Liver (tissue), 3 donors: ENCODE results near the gene CGNL1.

Experiments
- CTCF ChIP-seq: fragments of 150-350 bp; IDR thresholded peaks from 2 replicates; pipeline ENCODE4 v1.5.1; 2017; ENCODE audit warnings: improper control_type of control experiment, low read depth, low read length; ENCODE audit not compliant: missing input control
- EGR1 ChIP-seq, 2 donors: IDR thresholded peaks; 2 replicates each; pipeline ENCODE4 v1.6.1; 2016 to 2018; ENCODE audit warnings: antibody characterized with exemption in 2 of 2, low read depth in 2 of 2
- GABPA ChIP-seq, 2 donors: IDR thresholded peaks in 1 of 2; conservative IDR thresholded peaks in 1 of 2; 2 replicates each; pipeline ENCODE4 v1.6.1; 2016; ENCODE audit warnings: antibody characterized with exemption in 2 of 2, mild to moderate bottlenecking in 1 of 2, moderate library complexity in 1 of 2
- HNF4A ChIP-seq, 2 donors: conservative IDR thresholded peaks; 2 replicates each; pipeline ENCODE4 v1.6.1; 2016; ENCODE audit warnings: antibody characterized with exemption in 2 of 2, mild to moderate bottlenecking in 2 of 2
- HNF4G ChIP-seq: IDR thresholded peaks from 2 replicates; pipeline ENCODE4 v1.6.1; 2016; ENCODE audit warnings: antibody characterized with exemption
- JUND ChIP-seq, 2 donors: IDR thresholded peaks; 2 replicates each; pipeline ENCODE4 v1.6.1; 2016; ENCODE audit warnings: antibody characterized with exemption in 2 of 2
- MAX ChIP-seq: IDR thresholded peaks from 2 replicates; pipeline ENCODE4 v1.6.1; 2016; ENCODE audit warnings: antibody characterized with exemption
- REST ChIP-seq: IDR thresholded peaks from 2 replicates; pipeline ENCODE4 v1.6.1; 2016; ENCODE audit warnings: antibody characterized with exemption, mild to moderate bottlenecking
- SP1 ChIP-seq: IDR thresholded peaks from 2 replicates; pipeline ENCODE4 v1.6.1; 2018; ENCODE audit warnings: antibody characterized with exemption, mild to moderate bottlenecking
- TAF1 ChIP-seq: conservative IDR thresholded peaks from 2 replicates; pipeline ENCODE4 v1.6.1; 2016; ENCODE audit warnings: antibody characterized with exemption, mild to moderate bottlenecking
- YY1 ChIP-seq: IDR thresholded peaks from 2 replicates; pipeline ENCODE4 v1.6.1; 2016; ENCODE audit warnings: antibody characterized with exemption, mild to moderate bottlenecking
- TF ChIP-seq, protein P1 (sequence below): IDR thresholded peaks from 2 replicates; pipeline ENCODE4 v1.6.1; 2016; ENCODE audit warnings: antibody characterized with exemption
- TF ChIP-seq, protein P2 (sequence below): IDR thresholded peaks from 2 replicates; pipeline ENCODE4 v1.6.1; 2016; ENCODE audit warnings: antibody characterized with exemption
- donor health status: healthy.
- donor health status: healthy.

- TF ChIP-seq GABPA (IDR thresholded peaks at IDR 0.05 in 1 of 2, conservative IDR thresholded peaks at IDR 0.05 in 1 of 2) = no peak
- no peak for TF ChIP-seq MAX
- TF ChIP-seq CTCF = no peak
- TF ChIP-seq TAF1 = no peak
- TF ChIP-seq, protein P1, sequence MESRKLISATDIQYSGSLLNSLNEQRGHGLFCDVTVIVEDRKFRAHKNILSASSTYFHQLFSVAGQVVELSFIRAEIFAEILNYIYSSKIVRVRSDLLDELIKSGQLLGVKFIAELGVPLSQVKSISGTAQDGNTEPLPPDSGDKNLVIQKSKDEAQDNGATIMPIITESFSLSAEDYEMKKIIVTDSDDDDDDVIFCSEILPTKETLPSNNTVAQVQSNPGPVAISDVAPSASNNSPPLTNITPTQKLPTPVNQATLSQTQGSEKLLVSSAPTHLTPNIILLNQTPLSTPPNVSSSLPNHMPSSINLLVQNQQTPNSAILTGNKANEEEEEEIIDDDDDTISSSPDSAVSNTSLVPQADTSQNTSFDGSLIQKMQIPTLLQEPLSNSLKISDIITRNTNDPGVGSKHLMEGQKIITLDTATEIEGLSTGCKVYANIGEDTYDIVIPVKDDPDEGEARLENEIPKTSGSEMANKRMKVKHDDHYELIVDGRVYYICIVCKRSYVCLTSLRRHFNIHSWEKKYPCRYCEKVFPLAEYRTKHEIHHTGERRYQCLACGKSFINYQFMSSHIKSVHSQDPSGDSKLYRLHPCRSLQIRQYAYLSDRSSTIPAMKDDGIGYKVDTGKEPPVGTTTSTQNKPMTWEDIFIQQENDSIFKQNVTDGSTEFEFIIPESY = no peak
- no peak for TF ChIP-seq EGR1 (IDR thresholded peaks at IDR 0.05; ENCODE audit: low read depth in 2 of 2)
- TF ChIP-seq, protein P2, sequence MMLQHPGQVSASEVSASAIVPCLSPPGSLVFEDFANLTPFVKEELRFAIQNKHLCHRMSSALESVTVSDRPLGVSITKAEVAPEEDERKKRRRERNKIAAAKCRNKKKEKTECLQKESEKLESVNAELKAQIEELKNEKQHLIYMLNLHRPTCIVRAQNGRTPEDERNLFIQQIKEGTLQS = no peak
- no peak for TF ChIP-seq SP1
- TF ChIP-seq JUND (IDR thresholded peaks at IDR 0.05) = no peak
- TF ChIP-seq HNF4G = no peak
- TF ChIP-seq YY1 = no peak
- TF ChIP-seq HNF4A (conservative IDR thresholded peaks at IDR 0.05) = no peak
- no peak for TF ChIP-seq REST
Measured at GRCh38 chr15:57460208-57460816, 84.0 kb downstream of the CGNL1 start.
